Keratinocyte (primary cell): ENCODE results near the gene ITGA6.

Experiments
- EZH2 ChIP-seq: IDR thresholded peaks from one replicate; pipeline ENCODE4 v1.6.1; 2012; ENCODE audit warnings: inconsistent platforms, mild to moderate bottlenecking, low read length, moderate library complexity
- TF ChIP-seq, protein P1 (sequence below), 3 experiments: IDR thresholded peaks in 1 of 3; conservative IDR thresholded peaks in 1 of 3; optimal IDR thresholded peaks in 1 of 3; 2 replicates in 2 of 3; 3 replicates in 1 of 3; pipeline versions ENCODE3 to v1.5.1; 2011; ENCODE audit warnings: low read length in 3 of 3, mild to moderate bottlenecking in 3 of 3, moderate library complexity in 2 of 3, control low read depth in 1 of 3, inconsistent platforms in 1 of 3; ENCODE audit not compliant: insufficient read depth in 2 of 3; ENCODE audit errors: extremely low read depth in 1 of 3

DNA sequence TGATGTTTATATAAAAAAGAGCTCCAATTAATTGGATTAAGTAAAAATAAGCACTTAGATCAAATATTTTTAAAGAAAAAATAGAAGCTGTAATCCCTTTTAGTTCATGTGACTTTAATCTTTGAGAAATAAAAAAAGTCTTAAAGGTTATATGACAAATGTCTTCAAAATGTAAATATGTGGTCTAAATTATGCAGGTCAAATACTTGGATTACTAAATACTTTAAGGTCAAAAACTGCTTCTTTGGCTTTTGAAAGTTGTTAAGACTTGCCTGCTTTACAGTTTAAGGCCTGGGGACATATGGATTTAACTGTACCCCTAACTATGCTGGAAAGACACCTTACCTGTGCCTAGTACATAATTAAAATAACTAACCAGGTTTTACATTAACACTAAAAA lies 113.0 kb downstream of the ITGA6 start:
- TF ChIP-seq, protein P1, sequence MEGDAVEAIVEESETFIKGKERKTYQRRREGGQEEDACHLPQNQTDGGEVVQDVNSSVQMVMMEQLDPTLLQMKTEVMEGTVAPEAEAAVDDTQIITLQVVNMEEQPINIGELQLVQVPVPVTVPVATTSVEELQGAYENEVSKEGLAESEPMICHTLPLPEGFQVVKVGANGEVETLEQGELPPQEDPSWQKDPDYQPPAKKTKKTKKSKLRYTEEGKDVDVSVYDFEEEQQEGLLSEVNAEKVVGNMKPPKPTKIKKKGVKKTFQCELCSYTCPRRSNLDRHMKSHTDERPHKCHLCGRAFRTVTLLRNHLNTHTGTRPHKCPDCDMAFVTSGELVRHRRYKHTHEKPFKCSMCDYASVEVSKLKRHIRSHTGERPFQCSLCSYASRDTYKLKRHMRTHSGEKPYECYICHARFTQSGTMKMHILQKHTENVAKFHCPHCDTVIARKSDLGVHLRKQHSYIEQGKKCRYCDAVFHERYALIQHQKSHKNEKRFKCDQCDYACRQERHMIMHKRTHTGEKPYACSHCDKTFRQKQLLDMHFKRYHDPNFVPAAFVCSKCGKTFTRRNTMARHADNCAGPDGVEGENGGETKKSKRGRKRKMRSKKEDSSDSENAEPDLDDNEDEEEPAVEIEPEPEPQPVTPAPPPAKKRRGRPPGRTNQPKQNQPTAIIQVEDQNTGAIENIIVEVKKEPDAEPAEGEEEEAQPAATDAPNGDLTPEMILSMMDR (optimal IDR thresholded peaks at IDR 0.05 in 1 of 3, IDR thresholded peaks at IDR 0.05 in 1 of 3, conservative IDR thresholded peaks at IDR 0.05 in 1 of 3; ENCODE audit: extremely low read depth in 1 of 3, insufficient read depth in 2 of 3, low read length in 3 of 3): no peak
- no peak for TF ChIP-seq EZH2
